ENCODE data around the gene AK1. TPM values are rescaled to one million over a fixed set of nuclear protein-coding genes. Genes with fewer than 3 reads are reported as not detected.
"Not testable (repeated sequence)": the region's sequence is repeated elsewhere in the genome, so short reads cannot be mapped to it uniquely, and the experiment has no call there.

Gene AK1
- total and polyA plus RNA-seq, 5 experiments from 2014 or later: 0.07 to 57.1 (median 26.2) TPM; not detected in 1

DNA sequence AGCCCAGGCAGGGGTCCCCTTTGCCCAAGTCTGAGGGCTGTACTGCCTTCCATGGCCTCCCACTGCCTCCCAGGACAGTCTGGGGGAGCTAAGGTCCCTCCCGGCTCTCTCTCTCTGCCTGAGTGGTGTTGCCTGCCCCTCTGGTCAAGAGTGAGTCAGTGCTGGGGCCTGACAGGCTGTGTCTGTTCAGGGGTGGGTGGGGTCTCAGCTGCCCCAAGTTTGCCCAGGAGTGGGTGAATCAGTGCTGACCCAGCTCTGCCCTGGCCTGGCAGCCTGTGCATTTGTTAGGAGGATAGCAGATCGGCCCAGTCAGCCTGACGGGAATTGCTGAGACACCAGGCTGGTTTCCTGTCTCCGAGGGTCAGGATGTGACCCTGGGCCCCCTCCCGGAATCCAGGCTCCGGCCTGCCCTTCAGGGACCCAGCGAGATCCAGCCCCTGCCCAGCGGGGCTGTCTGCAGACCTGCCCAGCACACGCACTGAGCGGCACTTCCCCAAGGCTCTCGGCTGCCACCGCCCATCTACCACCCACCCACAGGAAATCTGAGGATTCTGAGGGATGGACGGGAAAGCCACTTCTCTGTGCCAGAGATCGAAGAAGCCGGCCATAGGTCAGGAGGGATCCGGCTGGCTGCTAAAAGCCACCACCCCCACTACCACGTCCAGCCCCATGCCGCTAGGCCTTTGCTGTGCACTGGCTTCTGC, 38.9 kb downstream of the AK1 start:
- POLR2A ChIA-PET: no interaction called here
- peaks cover 0 to 11% (median 4%) of the 10 kb centered on the region in 4 donors for H3K4me1 Mint-ChIP-seq
- DNase-seq (no peak), ATAC-seq (no peak)
- no peaks in the 10 kb centered on the region for H3K9me3 Mint-ChIP-seq
- H3K27ac Mint-ChIP-seq: peak overlapping the region in 1 of 10 donors; percentile 63
- peaks cover 0 to 14% (median 0%) of the 10 kb centered on the region in 3 donors for H3K36me3 Mint-ChIP-seq
- no peaks in the 10 kb centered on the region for H3K27me3 Mint-ChIP-seq
- no peak overlapping the region for H3K4me3 Mint-ChIP-seq

DNA sequence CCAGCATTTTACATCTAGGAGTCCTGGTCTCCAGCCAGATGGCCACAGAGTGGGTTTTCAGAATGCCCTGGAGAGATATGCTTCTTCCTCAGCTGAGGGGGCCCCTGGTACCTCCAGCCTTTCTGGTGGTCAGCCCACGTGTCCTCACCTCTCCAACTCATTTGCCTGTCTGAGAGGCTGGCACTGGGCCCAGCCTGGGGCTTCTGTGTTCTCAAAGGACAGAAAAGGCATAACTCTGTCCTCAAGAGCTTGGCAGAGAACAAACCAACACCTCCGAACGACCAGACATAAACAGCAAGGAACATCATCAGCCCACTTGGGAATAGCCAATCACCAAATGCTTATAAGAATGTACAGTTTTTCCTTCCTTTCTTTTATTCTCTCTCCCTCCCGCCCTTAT, 40.1 kb downstream of the AK1 start:
- no peak overlapping the region for H3K4me3 Mint-ChIP-seq
- ATAC-seq (no peak), DNase-seq (no peak)
- no peaks in the 10 kb centered on the region for H3K9me3 Mint-ChIP-seq
- H3K27me3 Mint-ChIP-seq: no peaks in the 10 kb centered on the region
- POLR2A ChIA-PET: interaction anchor here (0.8 kb wide), 1 partner anchor 14 kb away, joined by 3 read pairs; no protein-coding TSS in a partner anchor
- peak overlapping the region in 1 of 10 donors; percentile 63 for H3K27ac Mint-ChIP-seq
- peaks cover 0 to 10% (median 0%) of the 10 kb centered on the region in 3 donors for H3K36me3 Mint-ChIP-seq
- H3K4me1 Mint-ChIP-seq: peaks cover 3 to 15% (median 9%) of the 10 kb centered on the region in 4 donors

DNA sequence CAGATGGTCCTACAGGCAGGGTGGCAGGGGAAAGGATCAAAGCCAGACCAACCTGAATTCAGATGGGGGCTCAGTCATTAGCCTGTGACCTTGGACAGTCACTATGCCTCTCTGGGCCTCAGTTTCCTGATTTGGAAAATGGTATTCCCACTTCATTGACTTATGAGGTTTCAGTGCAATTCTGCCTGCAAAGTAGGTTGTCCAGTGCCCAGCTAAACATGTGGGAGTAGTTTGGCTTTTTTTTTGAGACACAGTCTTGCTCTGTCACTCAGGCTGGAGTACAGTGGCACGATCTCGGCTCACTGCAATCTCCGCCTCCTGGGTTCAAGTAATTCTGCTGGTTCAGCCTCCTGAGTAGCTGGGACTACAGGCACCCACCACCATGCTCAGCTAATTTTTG, 40.9 kb downstream of the AK1 start:
- H3K36me3 Mint-ChIP-seq, ATAC-seq, H3K4me3 Mint-ChIP-seq, H3K27ac Mint-ChIP-seq, H3K9me3 Mint-ChIP-seq, H3K27me3 Mint-ChIP-seq, POLR2A ChIA-PET, DNase-seq: not testable (repeated sequence)
- peaks cover 5 to 18% (median 12%) of the 10 kb centered on the region in 4 donors for H3K4me1 Mint-ChIP-seq

DNA sequence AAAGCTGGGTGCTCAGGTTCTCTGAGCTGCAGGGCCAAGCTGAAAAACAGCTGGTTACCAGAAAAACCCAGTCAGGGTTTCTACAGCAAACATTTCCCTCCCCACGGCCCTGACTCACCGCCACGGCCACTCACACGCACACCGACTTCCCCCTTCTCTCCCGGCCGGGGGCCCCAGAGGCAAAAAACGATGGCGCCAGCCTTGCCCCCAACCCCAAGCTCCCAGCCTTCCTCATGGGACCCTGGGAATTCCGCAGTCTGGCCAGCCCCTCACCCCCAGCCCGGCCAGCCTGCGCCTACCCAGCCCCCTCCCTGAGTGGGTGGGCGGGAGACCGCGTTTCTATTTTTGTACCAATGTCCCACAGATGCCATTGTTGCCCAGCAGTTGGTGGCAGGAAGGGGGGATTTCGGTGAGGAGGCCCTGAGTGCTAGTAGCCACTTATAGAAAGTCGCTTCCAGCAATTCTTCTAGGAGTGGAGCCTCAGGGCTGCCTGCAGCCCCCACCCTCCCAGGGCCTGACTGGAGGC, 41.4 kb downstream of the AK1 start:
- no peaks in the 10 kb centered on the region for H3K27me3 Mint-ChIP-seq
- no peaks in the 10 kb centered on the region for H3K9me3 Mint-ChIP-seq
- peak overlapping the region in 2 of 10 donors; percentile 25 to 59 for H3K27ac Mint-ChIP-seq
- no peak for DNase-seq
- POLR2A ChIA-PET: no interaction called here
- H3K4me1 Mint-ChIP-seq: peaks cover 5 to 18% (median 12%) of the 10 kb centered on the region in 4 donors
- H3K4me3 Mint-ChIP-seq: no peak overlapping the region
- H3K36me3 Mint-ChIP-seq: peaks cover 0 to 5% (median 0%) of the 10 kb centered on the region in 3 donors
- no peak for ATAC-seq

DNA sequence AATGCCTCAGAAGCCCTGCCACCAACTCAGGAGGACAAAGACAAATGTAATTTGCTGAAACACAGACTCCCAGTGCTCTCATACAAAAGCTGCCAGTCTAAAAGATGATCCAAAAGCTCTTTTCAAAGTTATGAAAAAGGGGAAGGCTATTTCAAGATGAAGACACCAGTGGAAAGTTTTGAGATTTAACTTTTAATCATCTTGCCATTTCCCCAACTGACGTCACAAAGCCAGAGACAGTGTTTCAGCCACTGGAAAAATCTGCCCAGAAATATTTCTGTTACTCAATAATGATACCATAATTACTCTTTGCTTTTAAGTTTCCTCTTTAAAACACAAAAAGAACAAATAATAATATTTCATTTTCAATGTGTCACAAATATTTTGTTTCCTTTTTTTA, 43.9 kb downstream of the AK1 start:
- H3K9me3 Mint-ChIP-seq: no peaks in the 10 kb centered on the region
- no peaks in the 10 kb centered on the region for H3K27me3 Mint-ChIP-seq
- DNase-seq (no peak), ATAC-seq (no peak)
- H3K4me1 Mint-ChIP-seq: peaks cover 5 to 21% (median 15%) of the 10 kb centered on the region in 4 donors
- POLR2A ChIA-PET: interaction anchor here (0.6 kb wide), 3 partner anchors 29 to 259 kb away, joined by 3 to 5 read pairs (median 5); no protein-coding TSS in a partner anchor
- no peak overlapping the region for H3K4me3 Mint-ChIP-seq
- H3K27ac Mint-ChIP-seq: peak overlapping the region in 2 of 10 donors; percentile 17 to 56
- H3K36me3 Mint-ChIP-seq: peaks cover 0 to 6% (median 0%) of the 10 kb centered on the region in 3 donors

DNA sequence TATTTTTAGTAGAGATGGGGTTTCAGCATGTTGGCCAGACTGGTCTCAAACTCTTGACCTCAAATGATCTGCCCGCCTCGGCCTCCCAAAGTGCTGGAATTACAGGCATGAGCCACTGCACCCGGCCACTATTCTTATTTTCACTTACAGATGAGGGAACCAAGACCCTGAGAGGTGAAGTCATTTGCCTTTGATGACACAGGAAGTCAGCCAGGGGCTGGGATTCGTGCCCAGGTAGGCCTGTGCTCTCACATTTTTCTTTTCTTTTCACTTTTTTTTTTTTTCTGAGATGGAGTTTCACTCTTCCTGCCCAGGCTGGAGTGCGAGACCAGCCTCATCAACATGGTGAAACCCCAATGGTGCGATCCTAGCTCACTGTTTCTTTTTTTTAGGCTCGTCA, 45.2 kb downstream of the AK1 start:
- Mint-ChIP-seq H3K4me1 (peaks cover 5 to 18% (median 14%) of the 10 kb centered on the region in 4 donors), H3K4me3 (peak overlapping the region; percentile 10 to 79 (median 70)), H3K27me3 (no peaks in the 10 kb centered on the region), H3K9me3 (no peaks in the 10 kb centered on the region), H3K36me3 (peaks cover 0 to 6% (median 0%) of the 10 kb centered on the region in 3 donors), H3K27ac (peak overlapping the region; percentile 44 to 94 (median 88))
- DNase-seq: peak in 3 of 10 donors; percentile 9 to 41 (median 36)
- ATAC-seq: peak; percentile 78 to 87
- POLR2A ChIA-PET: interaction anchor here (0.6 to 0.7 kb wide), 3 partner anchors 85 to 278 kb away, joined by 3 to 10 read pairs (median 3); partner anchors contain the start of gene ST6GALNAC4

DNA sequence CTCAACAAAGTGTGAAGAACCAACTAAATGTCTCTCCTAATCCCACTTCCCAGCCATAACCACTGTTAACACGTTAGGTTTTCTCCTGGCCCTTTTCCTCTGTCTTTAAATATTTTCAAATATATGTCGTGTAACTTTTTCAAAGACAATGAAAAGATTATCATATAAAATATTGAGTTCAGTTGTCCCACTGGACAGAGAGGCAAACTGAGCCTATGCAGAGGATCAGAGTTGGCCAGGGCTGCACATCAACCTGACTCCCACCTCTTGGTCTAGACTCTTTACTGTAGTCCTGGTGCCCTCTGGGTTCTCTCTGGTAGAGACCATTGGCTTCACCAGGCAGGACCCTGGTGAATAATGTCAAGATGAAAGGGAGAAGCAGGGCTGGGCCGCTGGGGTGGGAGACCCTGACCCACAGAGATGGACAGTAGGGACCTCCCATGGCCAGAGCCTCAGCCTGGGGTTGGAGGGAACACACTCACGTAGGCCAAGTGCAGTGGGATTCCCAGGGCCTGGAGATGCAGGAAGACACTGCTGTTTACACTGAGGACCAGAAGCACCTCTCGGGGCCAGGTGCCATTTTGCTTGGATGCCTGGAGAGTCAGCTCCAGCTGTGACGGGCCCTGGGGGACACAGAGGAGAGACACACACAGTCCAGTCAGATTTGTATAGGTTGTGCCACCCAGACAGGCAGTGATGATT, 48.1 kb downstream of the AK1 start:
- ATAC-seq: no peak
- no peak for DNase-seq
- Mint-ChIP-seq H3K27ac (peak overlapping the region in 7 of 10 donors; percentile 32 to 82 (median 60)), H3K9me3 (no peaks in the 10 kb centered on the region), H3K36me3 (peaks cover 0 to 16% (median 0%) of the 10 kb centered on the region in 3 donors), H3K4me1 (peaks cover 4 to 16% (median 13%) of the 10 kb centered on the region in 4 donors), H3K27me3 (no peaks in the 10 kb centered on the region), H3K4me3 (no peak overlapping the region)
- POLR2A ChIA-PET: interaction anchor here (0.6 kb wide), 1 partner anchor 15 kb away, joined by 4 read pairs; no protein-coding TSS in a partner anchor

DNA sequence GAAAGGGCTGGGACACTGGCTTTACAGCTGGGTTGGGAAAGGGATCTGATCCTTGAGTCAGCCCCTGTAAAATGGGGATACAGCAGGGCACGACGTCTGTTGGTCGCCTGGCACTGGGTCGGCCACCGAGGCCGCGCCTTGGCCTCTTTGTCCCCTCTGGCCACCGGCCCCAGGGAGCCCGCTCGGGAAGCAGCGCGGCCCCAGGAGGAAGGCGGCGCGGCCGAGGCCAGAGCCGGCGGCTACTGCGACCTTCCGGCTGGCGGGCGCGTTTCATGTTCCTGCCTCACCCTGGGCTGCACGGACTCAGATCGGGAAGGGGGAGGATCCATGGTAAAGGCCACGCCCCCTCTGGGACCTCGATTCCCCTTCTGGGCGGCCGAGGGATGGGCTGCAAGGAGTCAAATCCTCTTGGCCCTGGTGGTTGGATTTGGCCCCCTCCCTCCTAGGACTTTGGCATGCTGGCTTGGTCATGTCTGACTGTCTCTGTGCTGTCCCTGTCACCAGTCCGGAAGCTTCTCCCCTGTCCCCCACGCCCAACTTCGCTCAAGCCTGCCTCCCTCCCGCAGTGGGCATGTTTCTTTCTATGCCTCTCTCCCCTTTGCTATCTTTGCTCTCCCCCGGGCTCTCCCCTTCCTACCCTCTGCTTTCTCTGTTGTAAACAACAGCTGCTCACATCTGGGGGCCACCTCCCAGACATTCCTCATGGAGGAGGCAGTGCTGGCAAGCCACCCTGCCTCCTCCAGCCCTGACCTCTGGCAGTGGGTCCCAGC, 49.0 kb downstream of the AK1 start:
- Mint-ChIP-seq H3K4me1 (peaks cover 4 to 16% (median 11%) of the 10 kb centered on the region in 4 donors), H3K4me3 (no peak overlapping the region), H3K27ac (peak overlapping the region in 7 of 10 donors; percentile 36 to 82 (median 66)), H3K27me3 (no peaks in the 10 kb centered on the region), H3K9me3 (no peaks in the 10 kb centered on the region), H3K36me3 (peaks cover 0 to 22% (median 0%) of the 10 kb centered on the region in 3 donors)
- POLR2A ChIA-PET: interaction anchor here (0.6 to 1.2 kb wide), 3 partner anchors 10 to 25 kb away, joined by 3 to 14 read pairs (median 4); no protein-coding TSS in a partner anchor
- DNase-seq: no peak
- no peak for ATAC-seq

DNA sequence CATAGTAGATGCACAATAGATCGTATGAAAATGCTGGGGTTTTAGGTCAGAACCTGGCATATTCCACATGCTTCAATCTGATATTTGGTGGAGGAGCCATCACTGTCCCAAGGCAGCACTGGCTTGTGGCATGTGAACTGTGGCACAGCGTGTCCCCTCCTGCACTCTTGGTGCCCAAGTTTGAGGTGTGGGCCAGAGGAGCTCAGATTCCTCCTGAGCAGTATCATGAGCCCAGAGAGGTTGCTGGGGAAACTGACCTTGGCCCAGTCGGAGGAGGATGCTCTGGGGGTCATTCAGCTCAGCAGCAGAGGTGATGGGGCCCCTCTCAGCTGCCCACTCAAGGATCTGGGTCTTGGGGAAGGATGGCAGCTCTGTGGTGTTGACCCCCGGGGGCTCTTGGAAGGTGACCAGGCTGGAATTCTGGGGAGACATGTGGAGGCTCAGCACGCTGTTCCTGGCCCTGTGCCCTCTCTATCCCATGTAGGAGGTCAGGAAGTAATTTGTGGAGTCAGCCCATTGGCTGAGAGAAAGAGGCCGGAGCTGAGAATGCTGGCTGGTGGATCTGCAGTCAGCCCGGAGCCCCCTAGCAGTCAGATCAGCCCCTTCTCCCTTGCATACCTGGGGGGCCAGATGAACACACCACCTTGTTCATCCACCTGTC, 51.1 kb downstream of the AK1 start:
- peaks cover 0 to 22% (median 0%) of the 10 kb centered on the region in 3 donors for H3K36me3 Mint-ChIP-seq
- POLR2A ChIA-PET: interaction anchor here (0.7 to 1.6 kb wide), 5 partner anchors 13 to 91 kb away, joined by 3 to 4 read pairs (median 3); no protein-coding TSS in a partner anchor
- ATAC-seq (no peak), DNase-seq (no peak)
- H3K27ac Mint-ChIP-seq: peak overlapping the region in 6 of 10 donors; percentile 25 to 78 (median 60)
- peaks cover 2 to 6% (median 3%) of the 10 kb centered on the region in 4 donors for H3K4me1 Mint-ChIP-seq
- no peak overlapping the region for H3K4me3 Mint-ChIP-seq
- H3K9me3 Mint-ChIP-seq: no peaks in the 10 kb centered on the region
- H3K27me3 Mint-ChIP-seq: no peaks in the 10 kb centered on the region

DNA sequence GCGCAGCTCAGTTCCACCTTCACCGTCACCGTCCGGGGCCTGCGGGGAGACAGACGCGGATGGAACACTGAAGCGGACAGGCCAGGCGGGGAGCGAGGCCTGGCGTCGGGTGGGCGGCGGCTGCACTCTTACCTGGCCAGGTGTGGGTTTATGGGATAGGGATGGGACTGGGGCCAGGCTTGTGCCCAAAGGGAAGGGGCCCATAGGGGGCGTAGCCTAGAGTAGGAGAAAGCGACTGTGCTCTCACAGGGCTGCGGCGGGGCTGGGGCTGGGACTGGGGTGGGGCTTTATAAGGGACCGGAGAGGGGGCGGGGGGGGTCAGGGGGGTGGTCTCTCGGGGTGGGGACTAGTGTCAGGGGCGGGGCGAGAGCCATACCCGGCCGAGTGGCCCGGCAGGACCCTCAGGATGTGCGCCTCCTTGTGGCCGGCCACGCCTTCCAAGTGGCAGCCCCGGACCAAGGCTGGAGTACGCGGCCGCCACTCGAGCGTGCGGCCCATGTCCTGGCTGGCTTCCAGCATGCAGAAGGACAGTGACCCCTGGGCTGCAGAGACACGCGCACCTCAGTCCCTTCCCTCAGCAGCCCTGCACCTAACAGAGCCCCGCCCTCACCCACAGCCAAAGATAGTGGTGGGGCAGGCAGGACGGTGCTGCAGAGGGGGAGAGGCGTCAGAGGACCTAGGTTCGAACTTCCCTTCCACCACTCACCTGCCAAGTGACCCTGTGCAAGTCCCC, 52.0 kb downstream of the AK1 start:
- no peak overlapping the region for H3K4me3 Mint-ChIP-seq
- peaks cover 3 to 6% (median 4%) of the 10 kb centered on the region in 4 donors for H3K4me1 Mint-ChIP-seq
- no peak for ATAC-seq
- H3K9me3 Mint-ChIP-seq: no peaks in the 10 kb centered on the region
- no peak for DNase-seq
- peaks cover 0 to 27% (median 0%) of the 10 kb centered on the region in 3 donors for H3K36me3 Mint-ChIP-seq
- H3K27ac Mint-ChIP-seq: peak overlapping the region in 2 of 10 donors; percentile 46 to 78
- no peaks in the 10 kb centered on the region for H3K27me3 Mint-ChIP-seq
- POLR2A ChIA-PET: interaction anchor here (0.7 to 1.6 kb wide), 3 partner anchors 28 to 92 kb away, joined by 3 to 4 read pairs (median 3); no protein-coding TSS in a partner anchor

DNA sequence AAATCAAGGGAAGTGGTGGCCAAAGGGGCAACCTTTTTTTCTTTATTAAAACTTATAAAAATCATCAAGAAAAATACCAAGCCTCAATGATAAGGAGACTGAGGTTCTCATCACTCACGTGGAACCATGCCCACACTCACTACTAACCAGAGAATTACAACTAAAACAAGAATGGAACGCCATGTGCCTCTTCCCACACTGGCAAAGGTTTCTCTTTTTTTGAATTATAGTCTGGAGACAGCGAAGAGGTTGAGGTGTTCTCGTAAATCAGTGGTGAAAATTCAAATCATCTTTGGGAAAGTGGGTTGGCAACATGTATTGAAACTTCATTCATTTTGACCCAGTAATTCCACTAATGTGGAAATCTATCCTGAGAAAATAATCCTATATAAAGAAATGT, 55.4 kb downstream of the AK1 start:
- Mint-ChIP-seq H3K27me3 (no peaks in the 10 kb centered on the region), H3K4me1 (peaks cover 0 to 6% (median under 1%) of the 10 kb centered on the region in 4 donors), H3K9me3 (no peaks in the 10 kb centered on the region), H3K4me3 (no peak overlapping the region), H3K27ac (peak overlapping the region in 1 of 10 donors; percentile 55), H3K36me3 (peaks cover 0 to 44% (median 5%) of the 10 kb centered on the region in 3 donors)
- POLR2A ChIA-PET: no interaction called here
- ATAC-seq (no peak), DNase-seq (no peak)

Data from naive thymus-derived CD8-positive, alpha-beta T cell (primary cell).